OCI-LY3 (cell line): ENCODE data around the gene GINS2.

Experiments
- CTCF ChIP-seq: fragments of 200-600, 300-600 bp; sonication (generic); IDR thresholded peaks from 2 replicates; pipeline ENCODE4 v1.5.1; 2014; ENCODE audit warnings: antibody characterized with exemption, low read length, low read depth
- EZH2phosphoT487 ChIP-seq: fragments of 200-600 bp; shearing (Covaris generic); IDR thresholded peaks from 2 replicates; pipeline ENCODE4 v1.6.1; 2018; ENCODE audit warnings: antibody characterized with exemption, mixed run types, low read depth

DNA sequence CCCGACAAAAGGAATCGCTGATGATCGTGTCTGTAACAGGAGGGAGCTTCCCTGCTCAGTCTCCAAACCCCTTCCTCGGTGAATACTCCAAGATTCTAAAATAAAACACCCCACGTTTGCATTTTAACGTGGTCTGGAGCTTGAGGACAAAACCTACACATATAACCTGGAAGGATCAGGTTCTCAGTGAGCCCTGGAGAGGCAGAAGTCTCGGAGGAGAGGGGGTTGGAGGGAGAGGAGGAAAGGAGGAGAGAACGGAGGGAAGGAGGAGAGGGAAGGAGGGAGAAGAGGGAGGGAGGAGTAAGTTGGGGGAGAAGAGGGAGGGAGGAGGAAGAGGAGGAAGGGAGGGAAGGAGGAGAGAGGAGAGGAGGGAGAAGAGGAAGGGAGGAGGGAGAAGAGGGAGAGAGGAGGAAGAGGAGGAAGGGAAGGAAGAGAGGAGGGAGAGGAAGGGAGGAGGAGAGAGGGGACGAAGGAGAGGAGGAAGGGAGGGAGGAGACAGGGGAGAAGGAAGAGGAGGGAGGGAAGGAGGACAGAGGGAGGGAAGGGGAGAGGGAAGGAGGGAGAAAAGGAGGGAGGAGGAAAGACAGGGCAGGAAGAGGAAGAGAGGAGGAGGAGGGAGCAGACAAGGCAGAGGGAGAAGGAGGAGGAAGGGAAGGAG, 27.4 kb upstream of the GINS2 start:
- TF ChIP-seq CTCF (no peak), EZH2phosphoT487 (no peak)
